Progenitor cell of endocrine pancreas (in vitro differentiated cells): ENCODE results near the gene GTF2IRD1. TPM values are rescaled to one million over a fixed set of nuclear protein-coding genes. Genes with fewer than 3 reads are reported as not detected.
"Not testable (repeated sequence)": the region's sequence is repeated elsewhere in the genome, so short reads cannot be mapped to it uniquely, and the experiment has no call there.

Source experiments
- DNase-seq: peaks from one replicate; pipeline ENCODE4 v3.0.0; 2021; ENCODE audit warnings: low spot score; ENCODE audit not compliant: unreplicated experiment
- H3K27ac Mint-ChIP-seq: 2 replicates; pipeline ENCODE4 v1.8.0; 2021; ENCODE audit warnings: mild to moderate bottlenecking, moderate library complexity, mixed read lengths
- H3K27me3 Mint-ChIP-seq: 2 replicates; pipeline ENCODE4 v1.8.0; 2021; ENCODE audit warnings: mixed read lengths
- H3K36me3 Mint-ChIP-seq: 2 replicates; pipeline ENCODE4 v1.8.0; 2022; ENCODE audit warnings: mixed read lengths; ENCODE audit not compliant: insufficient read depth
- H3K4me1 Mint-ChIP-seq: 2 replicates; pipeline ENCODE4 v1.8.0; 2021; ENCODE audit warnings: low read depth, mixed read lengths
- H3K4me3 Mint-ChIP-seq: 2 replicates; pipeline ENCODE4 v1.8.0; 2021; ENCODE audit warnings: low read depth, mild to moderate bottlenecking, moderate library complexity, mixed read lengths
- H3K9me3 Mint-ChIP-seq: 2 replicates; pipeline ENCODE4 v1.8.0; 2021; ENCODE audit warnings: low read depth, mixed read lengths
- CTCF ChIP-seq: fragments of 200-600 bp; sonication (generic); IDR thresholded peaks from one replicate; pipeline ENCODE4 v1.5.0; 2021; ENCODE audit warnings: antibody characterized with exemption, mild to moderate bottlenecking; ENCODE audit not compliant: unreplicated experiment
- total RNA-seq: library from RNA; stranded (reverse); gene quantifications from 2 replicates; pipeline ENCODE4 v1.2.1, GENCODE V29; 2021

GTF2IRD1 gene
- total RNA-seq, 1 donor from 2014 or later = 60.7 TPM

DNA sequence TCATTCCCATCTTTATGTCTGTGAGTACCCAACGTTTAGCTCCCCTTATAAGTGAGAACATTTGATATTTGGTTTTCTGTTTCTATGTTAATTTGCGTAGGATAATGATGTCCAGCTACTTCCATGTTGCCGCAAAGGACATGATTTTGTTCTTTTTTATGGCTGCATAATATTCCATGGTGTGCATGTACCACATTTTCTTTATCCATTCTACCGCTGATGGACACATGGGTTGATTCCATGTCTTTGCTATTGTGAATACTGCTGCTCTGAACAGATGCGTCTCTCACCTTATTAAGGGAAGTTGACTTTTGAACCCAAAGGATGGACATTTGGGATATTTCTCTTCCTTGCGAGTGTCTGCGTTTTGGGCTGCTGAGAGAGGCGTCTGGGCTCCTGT, 50.2 kb downstream of the GTF2IRD1 start:
- TF ChIP-seq CTCF = no peak
- Mint-ChIP-seq H3K36me3 (peaks cover 9% of the 10 kb centered on the region), H3K27ac (no peak overlapping the region), H3K4me1 (no peaks in the 10 kb centered on the region), H3K27me3 (no peaks in the 10 kb centered on the region), H3K9me3 (no peaks in the 10 kb centered on the region), H3K4me3 (no peak overlapping the region)
- no peak for DNase-seq

DNA sequence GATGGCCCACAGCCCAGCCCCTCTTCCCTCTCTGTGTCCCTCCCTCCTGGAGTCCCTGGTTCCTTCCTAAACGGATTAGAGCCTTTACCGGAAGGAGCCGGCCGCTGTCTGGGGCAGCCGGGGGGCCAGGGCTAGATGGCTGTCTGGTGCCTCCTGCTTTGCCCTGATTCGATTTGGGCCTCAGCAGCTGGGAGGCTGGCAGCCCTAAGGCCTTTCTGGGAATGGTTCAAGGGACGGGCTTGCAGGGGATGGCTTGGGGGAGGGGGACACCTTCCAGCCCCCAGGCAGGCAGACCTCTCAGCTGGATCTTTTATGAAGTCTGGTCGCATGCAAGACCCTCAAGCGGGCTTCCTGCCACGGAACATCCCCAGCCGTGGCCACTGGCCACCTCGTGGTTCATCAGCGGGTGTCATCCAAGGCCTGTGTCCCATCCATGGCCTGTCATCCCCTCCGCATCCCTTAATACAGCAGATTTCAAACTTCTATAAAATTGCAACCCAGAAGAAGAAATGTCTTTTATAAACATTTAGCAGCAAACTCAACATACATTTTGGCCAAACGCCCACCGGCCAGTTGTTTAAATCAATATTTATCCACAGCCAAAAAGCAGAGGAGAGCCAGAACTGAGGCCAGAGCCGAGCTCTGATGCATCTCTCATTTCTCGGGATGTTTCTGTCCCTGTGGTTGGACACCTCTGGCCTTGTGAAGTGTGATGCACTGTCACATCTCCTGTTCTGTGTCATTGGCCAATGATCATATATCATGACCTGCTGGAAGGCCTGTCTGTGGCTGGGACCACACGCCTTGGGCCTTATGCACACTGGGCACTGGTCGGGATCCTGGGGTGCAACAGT, 52.0 kb downstream of the GTF2IRD1 start:
- H3K36me3 Mint-ChIP-seq = peaks cover 9% of the 10 kb centered on the region
- H3K27me3 Mint-ChIP-seq = no peaks in the 10 kb centered on the region
- H3K9me3 Mint-ChIP-seq = no peaks in the 10 kb centered on the region
- no peak overlapping the region for H3K4me3 Mint-ChIP-seq
- no peaks in the 10 kb centered on the region for H3K4me1 Mint-ChIP-seq
- no peak for DNase-seq
- H3K27ac Mint-ChIP-seq = peak overlapping the region; percentile 67
- TF ChIP-seq CTCF = no peak

DNA sequence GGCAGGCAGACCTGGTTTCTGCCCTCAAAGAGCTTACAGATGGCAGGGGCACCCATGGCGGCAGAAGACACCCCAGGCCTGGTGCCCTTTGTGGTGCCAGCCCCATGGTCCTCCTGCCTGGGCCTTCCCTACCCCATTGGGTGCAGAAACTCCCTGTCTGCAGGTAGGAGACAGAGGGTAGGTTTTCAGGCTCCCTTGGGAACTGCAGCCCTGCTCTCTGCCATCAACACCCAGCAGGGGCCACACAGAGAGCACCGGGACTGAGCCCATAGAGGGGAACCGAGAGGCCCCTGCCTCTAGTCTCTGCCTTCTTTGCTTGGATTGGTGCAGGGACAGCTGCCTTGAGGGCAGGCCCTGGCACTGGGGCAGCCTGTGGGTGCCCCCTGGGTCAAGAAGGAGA, 52.6 kb downstream of the GTF2IRD1 start:
- Mint-ChIP-seq H3K36me3 (peaks cover 9% of the 10 kb centered on the region), H3K4me3 (no peak overlapping the region), H3K27me3 (no peaks in the 10 kb centered on the region), H3K4me1 (no peaks in the 10 kb centered on the region), H3K27ac (no peak overlapping the region), H3K9me3 (no peaks in the 10 kb centered on the region)
- no peak for DNase-seq
- no peak for TF ChIP-seq CTCF

DNA sequence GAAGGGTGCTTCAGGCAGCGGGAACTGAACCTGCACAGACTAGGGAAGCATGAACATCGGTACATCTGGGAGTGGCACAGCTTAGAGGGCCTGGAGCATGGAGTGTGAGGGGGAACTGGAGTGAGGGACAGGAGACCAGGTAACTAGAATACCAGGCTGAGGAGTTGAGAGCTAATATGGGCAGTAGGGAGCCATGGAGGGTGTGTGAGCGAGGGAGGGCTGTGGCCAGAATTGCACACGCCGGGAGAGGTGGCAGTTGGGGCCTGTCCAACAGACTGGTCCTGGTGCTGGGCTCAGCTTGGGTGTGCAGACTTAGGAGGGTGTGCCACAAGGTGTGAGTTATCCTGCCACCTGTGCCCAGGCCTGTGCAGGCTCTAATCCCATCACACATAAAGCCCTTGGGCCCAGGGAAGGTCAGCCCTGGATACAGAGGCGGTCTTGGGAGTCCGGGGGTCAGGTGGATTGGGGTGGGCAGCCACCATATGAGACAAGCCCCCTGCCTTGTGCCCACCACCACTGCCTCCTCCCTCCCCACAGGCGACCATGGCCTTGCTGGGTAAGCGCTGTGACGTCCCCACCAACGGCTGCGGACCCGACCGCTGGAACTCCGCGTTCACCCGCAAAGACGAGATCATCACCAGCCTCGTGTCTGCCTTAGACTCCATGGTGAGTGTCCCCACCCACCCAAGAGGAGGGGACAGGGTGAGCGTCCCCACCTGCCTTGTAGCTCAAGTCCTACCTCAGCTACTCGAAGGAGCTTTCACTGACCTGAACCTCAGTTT, 54.0 kb downstream of the GTF2IRD1 start:
- no peak for DNase-seq
- peak overlapping the region; percentile 74 for H3K27ac Mint-ChIP-seq
- H3K4me3 Mint-ChIP-seq = no peak overlapping the region
- H3K9me3 Mint-ChIP-seq = no peaks in the 10 kb centered on the region
- H3K36me3 Mint-ChIP-seq = peaks cover 9% of the 10 kb centered on the region
- H3K4me1 Mint-ChIP-seq = no peaks in the 10 kb centered on the region
- no peak for TF ChIP-seq CTCF
- H3K27me3 Mint-ChIP-seq = no peaks in the 10 kb centered on the region

- H3K9me3 Mint-ChIP-seq, H3K27me3 Mint-ChIP-seq, H3K36me3 Mint-ChIP-seq, H3K4me1 Mint-ChIP-seq, H3K4me3 Mint-ChIP-seq, DNase-seq, H3K27ac Mint-ChIP-seq: not testable (repeated sequence)
These were observed 55.7 kb downstream of the GTF2IRD1 start for GRCh38 chr7:74509453-74509852.
